IMR-90 (cell line): Measurements from ENCODE around the gene CCNYL1. TPM values are rescaled to one million over a fixed set of nuclear protein-coding genes. Genes with fewer than 3 reads are reported as not detected.

ENCODE experiments used
- ATAC-seq: fragments of 200-7000 bp; cut with Tn5 transposase; 2 replicates; pipeline ENCODE4 v1.9.1; 2020; ENCODE audit warnings: low read depth, mild to moderate bottlenecking, moderate library complexity
- BruUV-seq: library from RNA; stranded (reverse); fragments of 400-500 nt; replicated peaks from 2 replicates; lab custom pipeline; 2021; lab: Mats Ljungman, UMichigan
- CTCF ChIA-PET: fragments of 300-600 bp; formaldehyde crosslinking; extraction: SDS; loops from one replicate; lab custom pipeline; 2021; ENCODE audit warnings: antibody characterized with exemption; lab: Yijun Ruan, JAX
- POLR2A ChIA-PET: fragments of 300-600 bp; sonication (Branson Sonifier 250); formaldehyde crosslinking; loops from one replicate; lab custom pipeline; 2022; ENCODE audit warnings: antibody characterized with exemption; ENCODE audit not compliant: unreplicated experiment; lab: Charles Lee
- DNase-seq: peaks from one replicate; pipeline ENCODE4 v3.0.0; 2013
- H2AFZ ChIP-seq: replicated peaks from 2 replicates; pipeline ENCODE3; 2013; ENCODE audit warnings: low read length, mild to moderate bottlenecking; ENCODE audit not compliant: poor library complexity
- H2AK5ac ChIP-seq: 2 replicates; pipeline ENCODE4 v1.6.1; 2013; ENCODE audit warnings: low read depth, low read length, inconsistent platforms
- H2AK9ac ChIP-seq: replicated peaks from 2 replicates; pipeline ENCODE3; 2013; ENCODE audit warnings: mild to moderate bottlenecking, low read depth, low read length, moderate library complexity; ENCODE audit not compliant: poor library complexity
- H2BK120ac ChIP-seq: 2 replicates; pipeline ENCODE4 v1.6.1; 2013; ENCODE audit warnings: low read depth, low read length, inconsistent platforms
- H2BK15ac ChIP-seq: 3 replicates; pipeline ENCODE4 v1.6.1; 2013; ENCODE audit warnings: low read depth, low read length, inconsistent platforms
- H2BK20ac ChIP-seq: 2 replicates; pipeline ENCODE4 v1.6.1; 2013; ENCODE audit warnings: low read depth, mild to moderate bottlenecking, inconsistent platforms, low read length, moderate library complexity
- H2BK5ac ChIP-seq: 2 replicates; pipeline ENCODE4 v1.6.1; 2013; ENCODE audit warnings: mild to moderate bottlenecking, low read depth, low read length, inconsistent platforms; ENCODE audit not compliant: poor library complexity, severe bottlenecking
- H3K14ac ChIP-seq: replicated peaks from 2 replicates; pipeline ENCODE4 v1.6.1; 2013; ENCODE audit warnings: low read depth, low read length, inconsistent platforms
- H3K18ac ChIP-seq: 2 replicates; pipeline ENCODE4 v1.6.1; 2013; ENCODE audit warnings: low read depth, low read length, control low read depth
- H3K23ac ChIP-seq: 2 replicates; pipeline ENCODE4 v1.6.1; 2013; ENCODE audit warnings: low read depth, low read length, inconsistent platforms
- H3K27ac ChIP-seq: 2 replicates; pipeline ENCODE4 v1.5.1; 2013; ENCODE audit warnings: mild to moderate bottlenecking, control low read depth, low read length; ENCODE audit not compliant: insufficient read depth
- H3K27me3 ChIP-seq: 2 replicates; pipeline ENCODE4 v1.6.1; 2013; ENCODE audit warnings: low read length; ENCODE audit not compliant: control insufficient read depth, insufficient read depth
- H3K36me3 ChIP-seq: 2 replicates; pipeline ENCODE4 v1.6.1; 2013; ENCODE audit warnings: low read length, mixed read lengths; ENCODE audit not compliant: control insufficient read depth, insufficient read depth
- H3K4ac ChIP-seq: 2 replicates; pipeline ENCODE4 v1.6.1; 2013; ENCODE audit warnings: low read depth, low read length, inconsistent platforms
- H3K4me1 ChIP-seq: 2 replicates; pipeline ENCODE4 v1.6.1; 2013; ENCODE audit warnings: low read length, mixed read lengths; ENCODE audit not compliant: control insufficient read depth, insufficient read depth
- H3K4me2 ChIP-seq: 2 replicates; pipeline ENCODE4 v1.6.1; 2013; ENCODE audit warnings: low read depth, mild to moderate bottlenecking, control low read depth, low read length, moderate library complexity
- H3K4me3 ChIP-seq: 2 replicates; pipeline ENCODE4 v1.5.1; 2013; ENCODE audit warnings: low read depth, mild to moderate bottlenecking, control low read depth, low read length, moderate library complexity; ENCODE audit not compliant: insufficient read depth
- H3K56ac ChIP-seq: 2 replicates; pipeline ENCODE4 v1.6.1; 2013; ENCODE audit warnings: low read length, inconsistent platforms; ENCODE audit not compliant: insufficient read depth; ENCODE audit errors: extremely low read depth
- H3K79me1 ChIP-seq, 2 experiments: 2 replicates each; pipeline ENCODE4 v1.6.1; 2013; ENCODE audit warnings: low read length in 2 of 2, inconsistent platforms in 1 of 2, low read depth in 1 of 2
- H3K9ac ChIP-seq: 2 replicates; pipeline ENCODE4 v1.6.1; 2013; ENCODE audit warnings: low read depth, low read length, control low read depth
- H3K9me1 ChIP-seq: 2 replicates; pipeline ENCODE4 v1.6.1; 2013; ENCODE audit warnings: low read length, inconsistent platforms; ENCODE audit not compliant: insufficient read depth
- H3K9me3 ChIP-seq: 2 replicates; pipeline ENCODE4 v1.6.1; 2013; ENCODE audit warnings: low read length; ENCODE audit not compliant: control insufficient read depth, insufficient read depth
- H4K20me1 ChIP-seq: 2 replicates; pipeline ENCODE4 v1.6.1; 2013; ENCODE audit warnings: low read length, inconsistent platforms; ENCODE audit not compliant: insufficient read depth
- H4K5ac ChIP-seq: 2 replicates; pipeline ENCODE4 v1.6.1; 2013; ENCODE audit warnings: mild to moderate bottlenecking, low read depth, low read length, control low read depth
- H4K8ac ChIP-seq, 2 experiments: 2 replicates each; pipeline ENCODE4 v1.6.1; 2013; ENCODE audit warnings: low read depth in 2 of 2, low read length in 2 of 2, control low read depth in 1 of 2, inconsistent platforms in 1 of 2
- H4K91ac ChIP-seq: 2 replicates; pipeline ENCODE4 v1.6.1; 2013; ENCODE audit warnings: low read depth, low read length, inconsistent platforms; ENCODE audit not compliant: insufficient read depth
- BHLHE40 ChIP-seq: fragments of 150-350 bp; IDR thresholded peaks from 2 replicates; pipeline ENCODE4 v1.6.1; 2016; ENCODE audit warnings: mild to moderate bottlenecking, low read depth, low read length
- CEBPB ChIP-seq: IDR thresholded peaks from 2 replicates; pipeline ENCODE4 v1.6.1; 2012; ENCODE audit warnings: low read depth, low read length, improper control_type of control experiment
- CHD1 ChIP-seq: IDR thresholded peaks from 2 replicates; pipeline ENCODE4 v1.6.1; 2012; ENCODE audit warnings: low read depth, low read length, improper control_type of control experiment
- ELK1 ChIP-seq: fragments of 150-350 bp; IDR thresholded peaks from 2 replicates; pipeline ENCODE4 v1.6.1; 2016; ENCODE audit warnings: low read depth, mild to moderate bottlenecking, low read length, moderate library complexity, borderline replicate concordance
- FOS ChIP-seq: fragments of 150-350 bp; IDR thresholded peaks from 2 replicates; pipeline ENCODE4 v1.6.1; 2016; ENCODE audit warnings: low read depth, low read length
- MAFK ChIP-seq: IDR thresholded peaks from 2 replicates; pipeline ENCODE4 v1.6.1; 2012; ENCODE audit warnings: low read depth, low read length, improper control_type of control experiment
- MAZ ChIP-seq: IDR thresholded peaks from 2 replicates; pipeline ENCODE4 v1.6.1; 2012; ENCODE audit warnings: low read depth, mild to moderate bottlenecking, low read length, improper control_type of control experiment, moderate library complexity, borderline replicate concordance
- MXI1 ChIP-seq: IDR thresholded peaks from 2 replicates; pipeline ENCODE4 v1.6.1; 2012; ENCODE audit warnings: low read depth, mild to moderate bottlenecking, low read length, moderate library complexity, borderline replicate concordance
- NFE2L2 ChIP-seq: fragments of 150-350 bp; IDR thresholded peaks from 2 replicates; pipeline ENCODE4 v1.6.1; 2016; ENCODE audit warnings: low read depth, mild to moderate bottlenecking, low read length
- POLR2A ChIP-seq: IDR thresholded peaks from 2 replicates; pipeline ENCODE4 v1.6.1; 2012; ENCODE audit warnings: mild to moderate bottlenecking, low read depth, low read length
- RAD21 ChIP-seq: IDR thresholded peaks from 2 replicates; pipeline ENCODE4 v1.6.1; 2012; ENCODE audit warnings: low read length, improper control_type of control experiment
- RCOR1 ChIP-seq: IDR thresholded peaks from 2 replicates; pipeline ENCODE4 v1.6.1; 2012; ENCODE audit warnings: mild to moderate bottlenecking, low read length, improper control_type of control experiment; ENCODE audit not compliant: insufficient replicate concordance
- RFX5 ChIP-seq: IDR thresholded peaks from 2 replicates; pipeline ENCODE4 v1.8.0; 2012; ENCODE audit warnings: low read depth, mild to moderate bottlenecking, low read length, moderate library complexity
- SMC3 ChIP-seq: fragments of 150-350 bp; IDR thresholded peaks from 2 replicates; pipeline ENCODE4 v1.6.1; 2016; ENCODE audit warnings: low read depth, mild to moderate bottlenecking, antibody characterized with exemption, low read length, moderate library complexity
- whole genome bisulfite sequencing, 2 experiments: methylation state at CpG; one replicate each; pipeline versions ENCODE4 v1.1.5 to v1.1.7; 2013; ENCODE audit warnings: missing lambda C conversion rate in 2 of 2; ENCODE audit not compliant: insufficient read length in 1 of 2; ENCODE audit errors: extremely low coverage in 2 of 2; 5-methylcytosine and 5-hydroxymethylcytosine counted together
- dilution Hi-C: fragments of 300-500 bp; cut with HindIII; formaldehyde crosslinking; loops from one replicate; pipeline ENCODE4 v1.14.3; 2018; ENCODE audit warnings: low sequenced_read_pairs; ENCODE audit not compliant: unreplicated experiment
- in situ Hi-C: fragments of 300-500 bp; cut with MboI; formaldehyde crosslinking; loops from 3 replicates; pipeline ENCODE4 v1.14.3; 2019; ENCODE audit warnings: low sequenced_read_pairs, inconsistent platforms, mixed read lengths
- intact Hi-C: fragments of 100-400 bp; cut with micrococcal nuclease; formaldehyde crosslinking; loops from 2 replicates; pipeline ENCODE4 v1.10.0; 2022
- polyA plus RNA-seq, 3 experiments: library from polyadenylated mRNA; depleted of rRNA; stranded (reverse); fragments of >200 nt; gene quantifications; 2 replicates each; pipeline ENCODE4 v1.2.3, GENCODE V29; 2012; ENCODE audit warnings: low replicate concordance in 1 of 3
- total RNA-seq: library from RNA; depleted of rRNA; stranded (reverse); fragments of >200 nt; gene quantifications from 2 replicates; pipeline ENCODE4 v1.2.3, GENCODE V29; 2012
- TF ChIP-seq, protein P1 (sequence below): fragments of 150-350 bp; IDR thresholded peaks from 2 replicates; pipeline ENCODE4 v1.6.1; 2017; ENCODE audit warnings: mild to moderate bottlenecking, antibody characterized with exemption, low read length, low read depth
- TF ChIP-seq, protein P2 (sequence below): conservative IDR thresholded peaks from 2 replicates; pipeline ENCODE4 v1.5.1; 2012; ENCODE audit warnings: mild to moderate bottlenecking, low read depth, low read length, improper control_type of control experiment

CCNYL1 gene
- total and polyA plus RNA-seq, 2 of the 4 experiments (the other 2 are of a cell fraction): 5.4 to 7.3 TPM

GRCh38 chr2:207746131-207746530 is 34.7 kb downstream of the CCNYL1 start:
- Histone ChIP-seq H2BK120ac (no peak overlapping the region), H4K20me1 (peaks cover 8% of the 10 kb centered on the region; the same call in 1 of the 2 replicates), H2BK15ac (no peak overlapping the region), H4K91ac (no peak overlapping the region), H3K79me1 (peaks cover 0 to 7% of the 10 kb centered on the region in 2 experiments; a peak in 2 of 4 replicates), H2AK9ac (peak overlapping the region; percentile 66), H3K18ac (no peak overlapping the region), H3K4me3 (no peak overlapping the region), H3K9me1 (peaks cover 8% of the 10 kb centered on the region), H3K9ac (no peak overlapping the region), H3K4ac (no peak overlapping the region; the same call in 1 of the 2 replicates), H2BK20ac (no peak overlapping the region), H2AK5ac (no peak overlapping the region), H3K4me2 (no peak overlapping the region), H3K14ac (no peak overlapping the region), H3K36me3 (peaks cover 4% of the 10 kb centered on the region), H3K27ac (no peak overlapping the region), H3K27me3 (no peaks in the 10 kb centered on the region), H2AFZ (peak overlapping the region; percentile 49), H4K8ac (no peak overlapping the region), H3K4me1 (peaks cover 12% of the 10 kb centered on the region), H3K56ac (no peak overlapping the region), H3K9me3 (no peaks in the 10 kb centered on the region), H3K23ac (no peak overlapping the region), H2BK5ac (no peak overlapping the region), H4K5ac (no peak overlapping the region)
- dilution Hi-C loops: no loop called here
- in situ Hi-C loops: loop anchor here (5.0 to 25.0 kb wide), 4 partner anchors 289 to 959 kb away; partner anchors contain the start of genes IDH1 and PIKFYVE
- intact Hi-C loops: loop anchor here (1.0 to 10.0 kb wide), 5 partner anchors 227 to 941 kb away; partner anchors contain the start of gene IDH1
- TF ChIP-seq RAD21 (peak; percentile 100), FOS (no peak), MAZ (no peak), ELK1 (no peak), BHLHE40 (no peak), MAFK (no peak), CEBPB (no peak), MXI1 (no peak), SMC3 (peak; percentile 98), NFE2L2 (no peak), RFX5 (no peak), POLR2A (peak; percentile 61), RCOR1 (no peak), CHD1 (no peak)
- TF ChIP-seq, protein P1, sequence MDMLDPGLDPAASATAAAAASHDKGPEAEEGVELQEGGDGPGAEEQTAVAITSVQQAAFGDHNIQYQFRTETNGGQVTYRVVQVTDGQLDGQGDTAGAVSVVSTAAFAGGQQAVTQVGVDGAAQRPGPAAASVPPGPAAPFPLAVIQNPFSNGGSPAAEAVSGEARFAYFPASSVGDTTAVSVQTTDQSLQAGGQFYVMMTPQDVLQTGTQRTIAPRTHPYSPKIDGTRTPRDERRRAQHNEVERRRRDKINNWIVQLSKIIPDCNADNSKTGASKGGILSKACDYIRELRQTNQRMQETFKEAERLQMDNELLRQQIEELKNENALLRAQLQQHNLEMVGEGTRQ: no peak
- TF ChIP-seq, protein P2, sequence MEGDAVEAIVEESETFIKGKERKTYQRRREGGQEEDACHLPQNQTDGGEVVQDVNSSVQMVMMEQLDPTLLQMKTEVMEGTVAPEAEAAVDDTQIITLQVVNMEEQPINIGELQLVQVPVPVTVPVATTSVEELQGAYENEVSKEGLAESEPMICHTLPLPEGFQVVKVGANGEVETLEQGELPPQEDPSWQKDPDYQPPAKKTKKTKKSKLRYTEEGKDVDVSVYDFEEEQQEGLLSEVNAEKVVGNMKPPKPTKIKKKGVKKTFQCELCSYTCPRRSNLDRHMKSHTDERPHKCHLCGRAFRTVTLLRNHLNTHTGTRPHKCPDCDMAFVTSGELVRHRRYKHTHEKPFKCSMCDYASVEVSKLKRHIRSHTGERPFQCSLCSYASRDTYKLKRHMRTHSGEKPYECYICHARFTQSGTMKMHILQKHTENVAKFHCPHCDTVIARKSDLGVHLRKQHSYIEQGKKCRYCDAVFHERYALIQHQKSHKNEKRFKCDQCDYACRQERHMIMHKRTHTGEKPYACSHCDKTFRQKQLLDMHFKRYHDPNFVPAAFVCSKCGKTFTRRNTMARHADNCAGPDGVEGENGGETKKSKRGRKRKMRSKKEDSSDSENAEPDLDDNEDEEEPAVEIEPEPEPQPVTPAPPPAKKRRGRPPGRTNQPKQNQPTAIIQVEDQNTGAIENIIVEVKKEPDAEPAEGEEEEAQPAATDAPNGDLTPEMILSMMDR: peak; percentile 97
- WGBS, 2 experiments: no CpG with 5 or more reads among the region's 1 CpG
- peak; percentile 75 for ATAC-seq
- ChIA-PET POLR2A (no interaction called here), CTCF (interaction anchor here (0.6 to 2.4 kb wide), 13 partner anchors 9 to 397 kb away, joined by 3 to 15 read pairs (median 5); no protein-coding TSS in a partner anchor)
- no TSS peak for BruUV-seq
- peak; percentile 79 for DNase-seq
